ENCODE results near the gene REN.

DNA sequence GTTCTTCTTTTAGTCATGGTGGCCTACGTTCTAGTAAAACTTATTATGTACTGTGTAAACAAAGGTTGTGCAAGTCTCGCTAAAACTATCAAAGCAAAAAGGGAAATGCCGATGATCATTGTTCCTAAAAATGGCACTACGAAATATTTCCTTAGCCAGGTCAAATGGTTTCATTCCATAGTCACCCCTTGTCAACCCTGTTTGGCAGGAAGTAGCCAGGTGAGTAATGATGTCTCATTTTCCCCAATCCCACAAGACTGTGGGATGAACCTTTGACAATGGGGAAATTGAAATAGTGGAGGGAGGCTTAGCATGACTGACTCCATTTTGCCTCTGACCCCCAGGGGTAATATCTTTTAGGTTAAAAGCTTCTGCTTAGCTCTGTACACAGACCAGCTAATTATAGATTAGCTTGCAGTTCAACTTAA is 5.6 kb upstream of the REN start:
- TF ChIP-seq, protein P1, sequence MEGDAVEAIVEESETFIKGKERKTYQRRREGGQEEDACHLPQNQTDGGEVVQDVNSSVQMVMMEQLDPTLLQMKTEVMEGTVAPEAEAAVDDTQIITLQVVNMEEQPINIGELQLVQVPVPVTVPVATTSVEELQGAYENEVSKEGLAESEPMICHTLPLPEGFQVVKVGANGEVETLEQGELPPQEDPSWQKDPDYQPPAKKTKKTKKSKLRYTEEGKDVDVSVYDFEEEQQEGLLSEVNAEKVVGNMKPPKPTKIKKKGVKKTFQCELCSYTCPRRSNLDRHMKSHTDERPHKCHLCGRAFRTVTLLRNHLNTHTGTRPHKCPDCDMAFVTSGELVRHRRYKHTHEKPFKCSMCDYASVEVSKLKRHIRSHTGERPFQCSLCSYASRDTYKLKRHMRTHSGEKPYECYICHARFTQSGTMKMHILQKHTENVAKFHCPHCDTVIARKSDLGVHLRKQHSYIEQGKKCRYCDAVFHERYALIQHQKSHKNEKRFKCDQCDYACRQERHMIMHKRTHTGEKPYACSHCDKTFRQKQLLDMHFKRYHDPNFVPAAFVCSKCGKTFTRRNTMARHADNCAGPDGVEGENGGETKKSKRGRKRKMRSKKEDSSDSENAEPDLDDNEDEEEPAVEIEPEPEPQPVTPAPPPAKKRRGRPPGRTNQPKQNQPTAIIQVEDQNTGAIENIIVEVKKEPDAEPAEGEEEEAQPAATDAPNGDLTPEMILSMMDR (IDR thresholded peaks at IDR 0.05) = no peak
- TF ChIP-seq POLR2A (IDR thresholded peaks at IDR 0.05) = no peak
